ENCODE data around the gene MST1.

DNA sequence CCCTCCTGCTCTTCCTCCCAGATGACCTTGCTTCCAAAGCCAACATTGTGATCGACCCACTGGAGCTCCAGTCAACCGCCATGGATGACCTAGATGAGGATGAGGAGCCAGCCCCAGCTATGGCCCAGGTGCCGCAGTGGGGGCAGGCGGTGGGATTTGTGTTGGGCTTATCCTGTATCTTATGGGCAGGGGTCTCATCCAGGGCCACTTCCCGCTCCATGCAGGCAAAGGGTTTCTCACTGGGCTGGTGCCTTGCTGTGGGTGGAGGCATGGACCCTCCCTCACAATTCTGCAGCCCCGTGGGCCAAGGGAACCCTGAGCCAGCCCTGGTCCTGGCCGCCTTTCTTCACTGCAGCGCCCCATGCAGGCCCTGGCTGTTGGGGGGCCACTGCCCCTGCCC, 15.4 kb upstream of the MST1 start:
- TF ChIP-seq, protein P1, sequence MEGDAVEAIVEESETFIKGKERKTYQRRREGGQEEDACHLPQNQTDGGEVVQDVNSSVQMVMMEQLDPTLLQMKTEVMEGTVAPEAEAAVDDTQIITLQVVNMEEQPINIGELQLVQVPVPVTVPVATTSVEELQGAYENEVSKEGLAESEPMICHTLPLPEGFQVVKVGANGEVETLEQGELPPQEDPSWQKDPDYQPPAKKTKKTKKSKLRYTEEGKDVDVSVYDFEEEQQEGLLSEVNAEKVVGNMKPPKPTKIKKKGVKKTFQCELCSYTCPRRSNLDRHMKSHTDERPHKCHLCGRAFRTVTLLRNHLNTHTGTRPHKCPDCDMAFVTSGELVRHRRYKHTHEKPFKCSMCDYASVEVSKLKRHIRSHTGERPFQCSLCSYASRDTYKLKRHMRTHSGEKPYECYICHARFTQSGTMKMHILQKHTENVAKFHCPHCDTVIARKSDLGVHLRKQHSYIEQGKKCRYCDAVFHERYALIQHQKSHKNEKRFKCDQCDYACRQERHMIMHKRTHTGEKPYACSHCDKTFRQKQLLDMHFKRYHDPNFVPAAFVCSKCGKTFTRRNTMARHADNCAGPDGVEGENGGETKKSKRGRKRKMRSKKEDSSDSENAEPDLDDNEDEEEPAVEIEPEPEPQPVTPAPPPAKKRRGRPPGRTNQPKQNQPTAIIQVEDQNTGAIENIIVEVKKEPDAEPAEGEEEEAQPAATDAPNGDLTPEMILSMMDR (IDR thresholded peaks at IDR 0.05), result no peak
- TF ChIP-seq POLR2AphosphoS5 (IDR thresholded peaks at IDR 0.05) (no peak), POLR2A (IDR thresholded peaks at IDR 0.05) (no peak)

Data from breast epithelium (tissue), 3 donors.